H1 (cell line): ENCODE measurements around the gene NAA60. TPM values are rescaled to one million over a fixed set of nuclear protein-coding genes. Genes with fewer than 3 reads are reported as not detected.

Source experiments
- BACH1 ChIP-seq: IDR thresholded peaks from 2 replicates; pipeline ENCODE4 v1.6.1; 2012; ENCODE audit warnings: low read length, improper control_type of control experiment
- CHD1 ChIP-seq: IDR thresholded peaks from 2 replicates; pipeline ENCODE4 v1.6.1; 2012; ENCODE audit warnings: low read depth, low read length, improper control_type of control experiment
- polyA plus RNA-seq, 7 experiments: library from polyadenylated mRNA; depleted of rRNA in 3 of 7; stranded (reverse) in 5 of 7; unstranded in 2 of 7; fragments of >200 nt in 5 of 7; fragments of 200-250 nt in 2 of 7; gene quantifications; 1 replicate in 5 of 7; 2 replicates in 1 of 7; 4 replicates in 1 of 7; pipeline versions ENCODE4 v1.2.1 to v1.2.3, GENCODE V29; 2011 to 2013; ENCODE audit warnings: missing spikeins in 2 of 7, mixed read lengths in 2 of 7
- total RNA-seq: library from RNA; stranded (reverse); fragmentation: NEBNext Ultra II Directional; extraction: Animal tissue kit (Norgen Biotek cat#: 25700); gene quantifications from 2 replicates; pipeline ENCODE4 v1.2.1, GENCODE V29; 2021
- TF ChIP-seq, protein P1 (sequence below): fragments of 300-600 bp; sonication (generic); IDR thresholded peaks from 2 replicates; pipeline ENCODE4 v1.7.1; 2012; ENCODE audit warnings: low read length, moderate library complexity, mild to moderate bottlenecking, inconsistent platforms; ENCODE audit not compliant: insufficient replicate concordance

NAA60 gene
- total and polyA plus RNA-seq, 2 of the 8 experiments (the other 6 are each of a cell fraction or from before 2014, with no cell fraction given) = 34.1 to 47.6 TPM

DNA sequence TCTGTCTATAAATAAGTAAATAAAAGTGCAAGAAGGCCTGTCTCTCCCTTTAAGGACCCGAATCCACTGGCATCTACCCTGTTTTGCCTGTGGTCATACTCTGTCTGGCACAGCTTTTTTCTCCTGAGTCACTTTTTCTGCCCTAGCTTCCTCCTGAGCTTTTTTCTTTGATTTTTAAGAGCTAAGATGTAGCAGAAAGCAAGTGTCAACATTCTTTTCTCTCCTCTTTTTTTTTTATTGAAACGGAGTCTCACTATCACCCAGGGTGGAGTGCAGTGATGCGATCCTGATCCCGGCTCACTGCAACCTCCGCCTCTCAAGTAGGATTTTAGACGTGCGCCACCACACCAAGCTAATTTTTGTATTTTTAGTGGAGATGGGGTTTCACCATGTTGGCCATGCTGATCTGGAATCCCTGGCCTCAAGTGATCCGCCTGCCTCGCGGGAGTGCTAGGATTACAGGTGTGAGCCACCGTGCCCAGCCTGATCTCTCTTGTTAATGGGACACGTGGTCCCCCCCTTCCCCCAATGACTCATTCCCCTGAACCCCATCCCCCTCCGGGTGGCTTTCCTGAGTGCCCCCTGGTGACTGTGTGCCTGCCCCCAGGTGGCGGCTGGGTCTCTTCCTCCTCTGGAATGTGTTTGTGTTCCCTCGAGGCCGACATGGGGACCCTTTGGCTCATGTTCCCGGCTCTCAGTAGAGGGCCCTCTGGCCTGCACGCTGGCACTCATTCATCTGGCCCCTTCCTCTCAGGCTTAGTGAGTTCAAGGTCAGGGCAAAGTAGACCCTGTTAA lies 37.6 kb downstream of the NAA60 start (continued):
- TF ChIP-seq, protein P1, sequence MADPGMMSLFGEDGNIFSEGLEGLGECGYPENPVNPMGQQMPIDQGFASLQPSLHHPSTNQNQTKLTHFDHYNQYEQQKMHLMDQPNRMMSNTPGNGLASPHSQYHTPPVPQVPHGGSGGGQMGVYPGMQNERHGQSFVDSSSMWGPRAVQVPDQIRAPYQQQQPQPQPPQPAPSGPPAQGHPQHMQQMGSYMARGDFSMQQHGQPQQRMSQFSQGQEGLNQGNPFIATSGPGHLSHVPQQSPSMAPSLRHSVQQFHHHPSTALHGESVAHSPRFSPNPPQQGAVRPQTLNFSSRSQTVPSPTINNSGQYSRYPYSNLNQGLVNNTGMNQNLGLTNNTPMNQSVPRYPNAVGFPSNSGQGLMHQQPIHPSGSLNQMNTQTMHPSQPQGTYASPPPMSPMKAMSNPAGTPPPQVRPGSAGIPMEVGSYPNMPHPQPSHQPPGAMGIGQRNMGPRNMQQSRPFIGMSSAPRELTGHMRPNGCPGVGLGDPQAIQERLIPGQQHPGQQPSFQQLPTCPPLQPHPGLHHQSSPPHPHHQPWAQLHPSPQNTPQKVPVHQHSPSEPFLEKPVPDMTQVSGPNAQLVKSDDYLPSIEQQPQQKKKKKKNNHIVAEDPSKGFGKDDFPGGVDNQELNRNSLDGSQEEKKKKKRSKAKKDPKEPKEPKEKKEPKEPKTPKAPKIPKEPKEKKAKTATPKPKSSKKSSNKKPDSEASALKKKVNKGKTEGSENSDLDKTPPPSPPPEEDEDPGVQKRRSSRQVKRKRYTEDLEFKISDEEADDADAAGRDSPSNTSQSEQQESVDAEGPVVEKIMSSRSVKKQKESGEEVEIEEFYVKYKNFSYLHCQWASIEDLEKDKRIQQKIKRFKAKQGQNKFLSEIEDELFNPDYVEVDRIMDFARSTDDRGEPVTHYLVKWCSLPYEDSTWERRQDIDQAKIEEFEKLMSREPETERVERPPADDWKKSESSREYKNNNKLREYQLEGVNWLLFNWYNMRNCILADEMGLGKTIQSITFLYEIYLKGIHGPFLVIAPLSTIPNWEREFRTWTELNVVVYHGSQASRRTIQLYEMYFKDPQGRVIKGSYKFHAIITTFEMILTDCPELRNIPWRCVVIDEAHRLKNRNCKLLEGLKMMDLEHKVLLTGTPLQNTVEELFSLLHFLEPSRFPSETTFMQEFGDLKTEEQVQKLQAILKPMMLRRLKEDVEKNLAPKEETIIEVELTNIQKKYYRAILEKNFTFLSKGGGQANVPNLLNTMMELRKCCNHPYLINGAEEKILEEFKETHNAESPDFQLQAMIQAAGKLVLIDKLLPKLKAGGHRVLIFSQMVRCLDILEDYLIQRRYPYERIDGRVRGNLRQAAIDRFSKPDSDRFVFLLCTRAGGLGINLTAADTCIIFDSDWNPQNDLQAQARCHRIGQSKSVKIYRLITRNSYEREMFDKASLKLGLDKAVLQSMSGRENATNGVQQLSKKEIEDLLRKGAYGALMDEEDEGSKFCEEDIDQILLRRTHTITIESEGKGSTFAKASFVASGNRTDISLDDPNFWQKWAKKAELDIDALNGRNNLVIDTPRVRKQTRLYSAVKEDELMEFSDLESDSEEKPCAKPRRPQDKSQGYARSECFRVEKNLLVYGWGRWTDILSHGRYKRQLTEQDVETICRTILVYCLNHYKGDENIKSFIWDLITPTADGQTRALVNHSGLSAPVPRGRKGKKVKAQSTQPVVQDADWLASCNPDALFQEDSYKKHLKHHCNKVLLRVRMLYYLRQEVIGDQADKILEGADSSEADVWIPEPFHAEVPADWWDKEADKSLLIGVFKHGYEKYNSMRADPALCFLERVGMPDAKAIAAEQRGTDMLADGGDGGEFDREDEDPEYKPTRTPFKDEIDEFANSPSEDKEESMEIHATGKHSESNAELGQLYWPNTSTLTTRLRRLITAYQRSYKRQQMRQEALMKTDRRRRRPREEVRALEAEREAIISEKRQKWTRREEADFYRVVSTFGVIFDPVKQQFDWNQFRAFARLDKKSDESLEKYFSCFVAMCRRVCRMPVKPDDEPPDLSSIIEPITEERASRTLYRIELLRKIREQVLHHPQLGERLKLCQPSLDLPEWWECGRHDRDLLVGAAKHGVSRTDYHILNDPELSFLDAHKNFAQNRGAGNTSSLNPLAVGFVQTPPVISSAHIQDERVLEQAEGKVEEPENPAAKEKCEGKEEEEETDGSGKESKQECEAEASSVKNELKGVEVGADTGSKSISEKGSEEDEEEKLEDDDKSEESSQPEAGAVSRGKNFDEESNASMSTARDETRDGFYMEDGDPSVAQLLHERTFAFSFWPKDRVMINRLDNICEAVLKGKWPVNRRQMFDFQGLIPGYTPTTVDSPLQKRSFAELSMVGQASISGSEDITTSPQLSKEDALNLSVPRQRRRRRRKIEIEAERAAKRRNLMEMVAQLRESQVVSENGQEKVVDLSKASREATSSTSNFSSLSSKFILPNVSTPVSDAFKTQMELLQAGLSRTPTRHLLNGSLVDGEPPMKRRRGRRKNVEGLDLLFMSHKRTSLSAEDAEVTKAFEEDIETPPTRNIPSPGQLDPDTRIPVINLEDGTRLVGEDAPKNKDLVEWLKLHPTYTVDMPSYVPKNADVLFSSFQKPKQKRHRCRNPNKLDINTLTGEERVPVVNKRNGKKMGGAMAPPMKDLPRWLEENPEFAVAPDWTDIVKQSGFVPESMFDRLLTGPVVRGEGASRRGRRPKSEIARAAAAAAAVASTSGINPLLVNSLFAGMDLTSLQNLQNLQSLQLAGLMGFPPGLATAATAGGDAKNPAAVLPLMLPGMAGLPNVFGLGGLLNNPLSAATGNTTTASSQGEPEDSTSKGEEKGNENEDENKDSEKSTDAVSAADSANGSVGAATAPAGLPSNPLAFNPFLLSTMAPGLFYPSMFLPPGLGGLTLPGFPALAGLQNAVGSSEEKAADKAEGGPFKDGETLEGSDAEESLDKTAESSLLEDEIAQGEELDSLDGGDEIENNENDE = no peak
- TF ChIP-seq BACH1 (no peak), CHD1 (no peak)
